Thoracic aorta (tissue), 2 donors: ENCODE measurements around the gene ERI3. TPM values are rescaled to one million over a fixed set of nuclear protein-coding genes. Genes with fewer than 3 reads are reported as not detected.

Experiments used
- ATAC-seq: fragments of 150-250 bp; one replicate; pipeline ENCODE4 v1.8.0; 2017; ENCODE audit warnings: low read depth; ENCODE audit not compliant: insufficient number of reproducible peaks, low FRiP score
- DNase-seq: peaks from one replicate; pipeline ENCODE4 v3.0.0-alpha.2; 2020; ENCODE audit warnings: low spot score
- H3K27ac ChIP-seq, 2 donors: fragments of 200-600 bp; sonication (generic); 1 replicate in 1 of 2; 2 replicates in 1 of 2; pipeline ENCODE4 v1.5.1; 2016; ENCODE audit warnings: mild to moderate bottlenecking in 2 of 2, moderate library complexity in 2 of 2
- H3K27me3 ChIP-seq: fragments of 200-600 bp; sonication (generic); replicated peaks from 2 replicates; pipeline ENCODE4 v1.6.0; 2016; ENCODE audit warnings: mild to moderate bottlenecking; ENCODE audit not compliant: insufficient read depth
- H3K36me3 ChIP-seq: fragments of 200-600 bp; sonication (generic); one replicate; pipeline ENCODE4 v1.5.1; 2016
- H3K4me1 ChIP-seq, 2 donors: fragments of 200-600 bp; sonication (generic); 1 replicate in 1 of 2; 2 replicates in 1 of 2; pipeline versions ENCODE4 v1.5.1 to v1.6.0; 2016; ENCODE audit warnings: low read depth in 2 of 2, mild to moderate bottlenecking in 1 of 2; ENCODE audit not compliant: control insufficient read depth in 1 of 2
- H3K4me3 ChIP-seq: fragments of 200-600 bp; sonication (generic); 2 replicates; pipeline ENCODE4 v1.5.1; 2016; ENCODE audit warnings: mild to moderate bottlenecking
- H3K9me3 ChIP-seq: fragments of 200-600 bp; sonication (generic); 2 replicates; pipeline ENCODE4 v1.5.1; 2016
- total RNA-seq, 2 donors: library from RNA; depleted of rRNA; stranded (reverse); fragments of >200 nt; gene quantifications; one replicate each; pipeline versions ENCODE4 v1.1.0 to v1.2.3, GENCODE V29; 2016
- TF ChIP-seq, protein P1 (sequence below): fragments of 200-600 bp; sonication (generic); IDR thresholded peaks from one replicate; pipeline ENCODE4 v1.5.1; 2019; ENCODE audit warnings: antibody characterized with exemption

Gene ERI3
- total RNA-seq, 2 donors from 2014 or later: 41.5 to 96.3 TPM

DNA sequence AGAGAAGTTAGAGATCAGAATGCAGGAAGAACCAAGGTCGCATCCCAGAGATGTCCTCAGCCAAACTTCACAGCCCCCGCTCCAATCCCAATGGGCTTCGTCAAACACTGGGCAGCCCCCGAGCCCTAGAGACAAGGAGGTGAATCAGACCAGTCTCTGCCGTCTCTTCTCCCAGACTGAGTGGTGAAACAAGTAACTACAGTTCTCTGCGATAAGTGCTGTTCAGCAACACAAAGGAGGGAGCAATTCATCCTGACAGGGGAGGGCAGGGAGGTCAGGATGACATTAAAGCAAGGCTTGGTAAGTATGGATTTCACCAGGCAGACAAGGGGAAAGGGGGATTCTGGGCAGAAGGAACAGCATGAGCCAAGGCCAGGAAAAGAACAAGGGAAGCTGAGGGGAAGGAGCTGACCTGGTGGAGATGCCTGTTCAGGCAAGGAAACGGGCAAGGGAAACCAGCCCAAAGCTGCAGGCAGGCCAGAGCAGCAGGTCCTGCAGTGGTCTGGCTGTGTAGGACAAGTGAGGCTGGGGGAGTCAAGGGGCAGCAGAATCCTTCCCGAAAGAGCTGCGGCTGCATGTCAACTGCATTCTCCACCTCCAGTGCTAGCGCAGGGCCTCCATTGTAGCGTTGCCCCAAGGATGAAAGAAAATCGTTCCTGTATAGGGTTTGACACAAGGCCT lies 13.6 kb upstream of the ERI3 start:
- TF ChIP-seq, protein P1, sequence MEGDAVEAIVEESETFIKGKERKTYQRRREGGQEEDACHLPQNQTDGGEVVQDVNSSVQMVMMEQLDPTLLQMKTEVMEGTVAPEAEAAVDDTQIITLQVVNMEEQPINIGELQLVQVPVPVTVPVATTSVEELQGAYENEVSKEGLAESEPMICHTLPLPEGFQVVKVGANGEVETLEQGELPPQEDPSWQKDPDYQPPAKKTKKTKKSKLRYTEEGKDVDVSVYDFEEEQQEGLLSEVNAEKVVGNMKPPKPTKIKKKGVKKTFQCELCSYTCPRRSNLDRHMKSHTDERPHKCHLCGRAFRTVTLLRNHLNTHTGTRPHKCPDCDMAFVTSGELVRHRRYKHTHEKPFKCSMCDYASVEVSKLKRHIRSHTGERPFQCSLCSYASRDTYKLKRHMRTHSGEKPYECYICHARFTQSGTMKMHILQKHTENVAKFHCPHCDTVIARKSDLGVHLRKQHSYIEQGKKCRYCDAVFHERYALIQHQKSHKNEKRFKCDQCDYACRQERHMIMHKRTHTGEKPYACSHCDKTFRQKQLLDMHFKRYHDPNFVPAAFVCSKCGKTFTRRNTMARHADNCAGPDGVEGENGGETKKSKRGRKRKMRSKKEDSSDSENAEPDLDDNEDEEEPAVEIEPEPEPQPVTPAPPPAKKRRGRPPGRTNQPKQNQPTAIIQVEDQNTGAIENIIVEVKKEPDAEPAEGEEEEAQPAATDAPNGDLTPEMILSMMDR: no peak
- Histone ChIP-seq H3K27ac (no peak overlapping the region), H3K36me3 (no peaks in the 10 kb centered on the region), H3K27me3 (no peaks in the 10 kb centered on the region), H3K9me3 (no peaks in the 10 kb centered on the region), H3K4me1 (no peaks in the 10 kb centered on the region), H3K4me3 (no peak overlapping the region)
- ATAC-seq: no peak
- DNase-seq: no peak

DNA sequence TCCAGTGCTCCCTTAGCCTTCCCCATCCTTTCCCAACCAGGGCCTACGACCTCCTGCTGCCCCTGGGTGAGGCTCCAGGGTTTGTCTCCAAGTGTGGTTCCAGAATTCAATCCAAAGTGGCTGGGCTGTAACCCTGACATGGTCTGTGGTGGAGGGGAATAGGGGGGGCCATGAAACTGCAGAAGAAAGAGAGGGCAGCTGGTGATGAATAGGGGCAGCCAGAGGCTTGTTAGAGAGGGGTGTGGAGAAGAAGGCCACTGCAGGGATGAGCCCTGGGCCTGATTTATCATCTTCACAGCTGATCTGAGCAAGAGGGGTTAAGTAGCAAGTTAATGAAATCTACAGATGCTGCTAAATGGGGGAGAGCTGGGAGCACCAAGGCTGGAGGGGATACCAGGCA lies 12.9 kb upstream of the ERI3 start:
- ATAC-seq: no peak
- TF ChIP-seq, protein P1: no peak
- Histone ChIP-seq H3K9me3 (no peaks in the 10 kb centered on the region), H3K4me1 (no peaks in the 10 kb centered on the region), H3K27ac (no peak overlapping the region), H3K4me3 (no peak overlapping the region), H3K36me3 (no peaks in the 10 kb centered on the region), H3K27me3 (no peaks in the 10 kb centered on the region)
- no peak for DNase-seq

DNA sequence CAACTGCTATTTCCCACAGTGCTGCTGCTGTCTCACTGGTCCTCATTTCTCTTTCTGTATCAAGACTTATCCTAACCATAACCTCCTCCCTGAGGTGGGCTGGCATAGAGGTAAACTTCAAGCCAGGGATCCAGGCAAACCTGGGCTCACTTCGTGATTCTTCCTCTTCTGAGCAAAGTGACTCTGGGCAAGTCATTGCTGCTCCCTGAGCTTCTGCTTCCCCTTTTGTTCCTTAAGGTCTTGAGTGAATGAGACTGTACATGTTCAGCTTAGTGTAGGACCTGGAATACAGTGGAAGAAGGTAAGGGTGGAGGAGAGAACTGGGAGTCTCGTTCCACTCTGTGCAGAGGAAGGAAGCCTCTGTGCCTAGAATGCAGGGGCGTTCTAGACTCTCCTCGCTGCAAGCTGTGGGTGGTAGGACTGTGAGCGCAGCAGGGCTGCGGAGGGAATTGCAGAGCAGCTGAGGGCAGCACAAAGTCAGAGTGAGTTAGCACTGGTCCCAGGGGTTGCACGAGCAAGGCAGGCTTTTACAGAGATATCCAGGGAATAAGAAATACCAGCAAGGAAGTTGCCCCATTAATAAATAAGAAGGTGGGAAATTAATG lies 11.4 kb upstream of the ERI3 start:
- H3K36me3 ChIP-seq: no peaks in the 10 kb centered on the region
- H3K4me3 ChIP-seq: no peak overlapping the region
- TF ChIP-seq, protein P1: no peak
- H3K27ac ChIP-seq: no peak overlapping the region
- no peaks in the 10 kb centered on the region for H3K9me3 ChIP-seq
- ATAC-seq (no peak), DNase-seq (no peak)
- H3K4me1 ChIP-seq: no peaks in the 10 kb centered on the region
- no peaks in the 10 kb centered on the region for H3K27me3 ChIP-seq

DNA sequence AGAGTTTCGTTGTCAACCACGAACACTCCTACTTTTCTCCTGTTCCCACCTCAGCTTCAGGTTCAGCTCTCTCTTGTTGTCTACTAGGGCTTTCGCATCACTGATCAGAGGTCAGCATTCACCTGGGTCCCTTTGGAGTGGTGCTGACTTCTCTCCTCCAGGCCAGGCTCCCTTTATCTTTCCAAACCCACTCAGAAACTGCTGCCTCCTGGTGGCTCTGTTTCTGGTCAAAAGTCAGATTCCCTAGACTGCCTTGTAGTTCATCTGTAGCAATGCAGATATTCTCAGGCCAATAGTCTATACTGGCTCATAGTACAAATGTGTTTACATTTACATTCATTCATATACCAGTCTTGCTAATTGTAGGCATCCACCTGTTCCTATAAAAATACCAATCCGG lies 6.4 kb upstream of the ERI3 start:
- H3K36me3 ChIP-seq: no peaks in the 10 kb centered on the region
- ATAC-seq: no peak
- H3K27ac ChIP-seq: no peak overlapping the region
- H3K4me3 ChIP-seq: no peak overlapping the region
- H3K27me3 ChIP-seq: no peaks in the 10 kb centered on the region
- H3K9me3 ChIP-seq: no peaks in the 10 kb centered on the region
- no peaks in the 10 kb centered on the region for H3K4me1 ChIP-seq
- DNase-seq: no peak
- TF ChIP-seq, protein P1: no peak

DNA sequence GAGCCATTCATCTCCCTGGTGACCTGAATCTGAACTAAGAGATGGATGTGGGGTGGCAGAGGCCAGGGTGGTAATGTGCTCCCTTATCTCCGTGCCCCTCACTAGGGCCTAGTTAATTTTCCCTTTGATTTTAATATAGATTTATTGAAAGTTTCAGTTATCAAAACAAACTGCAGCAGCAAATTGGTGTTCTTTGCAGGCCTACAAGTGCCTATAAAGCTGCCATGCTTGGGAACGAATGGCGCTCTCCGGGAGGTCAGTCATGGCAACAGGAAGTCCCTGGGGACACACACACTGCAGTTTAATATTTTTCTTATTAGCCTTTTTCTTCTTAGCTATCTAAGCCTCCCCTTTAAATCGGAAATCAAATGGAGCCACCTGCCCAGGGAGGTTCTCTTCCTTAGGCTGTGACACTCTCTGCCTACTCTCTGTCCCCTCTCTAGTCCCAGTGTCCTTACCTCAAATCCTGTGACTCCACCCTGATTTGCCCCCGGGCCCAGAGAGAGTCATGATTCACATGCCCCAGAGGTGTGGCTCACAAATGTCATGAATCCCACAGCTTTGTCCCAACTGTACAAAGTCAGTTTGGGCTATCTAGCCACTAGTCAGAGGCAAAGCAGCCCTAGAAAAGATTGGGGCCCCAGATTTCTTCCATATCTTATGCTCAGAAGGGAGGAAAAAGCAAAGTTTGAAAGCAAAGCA lies 4.3 kb upstream of the ERI3 start:
- TF ChIP-seq, protein P1: no peak
- Histone ChIP-seq H3K4me3 (no peak overlapping the region), H3K27me3 (no peaks in the 10 kb centered on the region), H3K9me3 (no peaks in the 10 kb centered on the region), H3K27ac (no peak overlapping the region), H3K4me1 (peaks cover 0 to 9% of the 10 kb centered on the region in 2 donors), H3K36me3 (no peaks in the 10 kb centered on the region)
- DNase-seq: no peak
- no peak for ATAC-seq
